HUES6 (cell line): ENCODE data around the gene PPP1R36.
"Not testable (repeated sequence)": the region's sequence is repeated elsewhere in the genome, so short reads cannot be mapped to it uniquely, and the experiment has no call there.

Experiments used
- H3K27ac ChIP-seq: 2 replicates; pipeline ENCODE4 v1.7.0; 2013; ENCODE audit warnings: low read depth, mild to moderate bottlenecking, low read length, inconsistent platforms
- H3K27me3 ChIP-seq: 2 replicates; pipeline ENCODE4 v1.6.1; 2013; ENCODE audit warnings: low read length; ENCODE audit not compliant: control insufficient read depth, insufficient read depth
- H3K36me3 ChIP-seq: 2 replicates; pipeline ENCODE4 v1.6.1; 2013; ENCODE audit warnings: low read length; ENCODE audit not compliant: control insufficient read depth, insufficient read depth
- H3K4me1 ChIP-seq: 2 replicates; pipeline ENCODE4 v1.6.1; 2013; ENCODE audit warnings: low read length; ENCODE audit not compliant: control insufficient read depth, insufficient read depth
- H3K4me3 ChIP-seq: 2 replicates; pipeline ENCODE4 v1.5.1; 2013; ENCODE audit warnings: low read depth, low read length
- H3K9ac ChIP-seq: one replicate; pipeline ENCODE4 v1.6.1; 2013; ENCODE audit warnings: mild to moderate bottlenecking, low read length
- H3K9me3 ChIP-seq: 2 replicates; pipeline ENCODE4 v1.6.1; 2013; ENCODE audit warnings: low read depth, low read length; ENCODE audit not compliant: control insufficient read depth, insufficient read depth

Gene PPP1R36

GRCh38 chr14:64549016-64549415, 745 bp upstream of the PPP1R36 start:
- Histone ChIP-seq H3K9ac (no peak overlapping the region), H3K4me1 (peaks cover 20% of the 10 kb centered on the region), H3K27me3 (peaks cover 31% of the 10 kb centered on the region), H3K36me3 (no peaks in the 10 kb centered on the region), H3K27ac (no peak overlapping the region), H3K9me3 (no peaks in the 10 kb centered on the region), H3K4me3 (peak overlapping the region; percentile 75)

DNA sequence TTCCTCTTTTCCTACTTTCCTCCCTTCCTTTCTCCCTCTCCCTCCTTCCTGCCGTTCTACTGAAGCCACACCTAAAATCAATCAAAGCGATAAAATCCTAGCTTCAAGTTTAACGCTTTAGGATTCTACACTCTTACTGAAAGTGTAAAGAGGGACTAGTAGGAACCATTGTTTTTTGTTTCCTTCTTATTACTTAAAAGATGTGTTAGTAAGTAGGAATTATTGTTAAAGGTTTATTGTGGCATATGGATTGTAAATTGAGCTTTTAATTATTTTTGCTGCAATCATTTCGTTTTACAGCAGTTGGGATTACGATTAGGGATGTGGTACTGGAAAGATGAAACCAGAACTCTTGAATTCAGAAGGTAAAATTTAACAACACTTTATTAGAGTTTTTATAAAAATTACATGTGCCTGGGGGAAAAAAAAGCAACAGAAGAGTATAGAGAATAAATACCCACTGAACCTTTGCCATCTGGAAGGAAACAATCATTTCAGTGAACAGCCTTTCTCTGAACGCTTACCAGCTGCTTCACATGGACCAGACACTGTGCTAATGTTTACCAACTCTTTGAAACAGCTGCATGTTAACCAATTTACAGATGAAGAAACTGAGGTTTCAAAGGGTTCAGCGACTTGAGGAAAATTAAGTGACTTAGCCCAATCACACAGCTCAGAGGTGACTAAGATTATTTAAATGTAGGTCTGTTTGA, 1.0 kb downstream of the PPP1R36 start:
- H3K9me3 ChIP-seq, result no peaks in the 10 kb centered on the region
- no peaks in the 10 kb centered on the region for H3K36me3 ChIP-seq
- H3K27me3 ChIP-seq, result peaks cover 31% of the 10 kb centered on the region
- no peak overlapping the region for H3K27ac ChIP-seq
- peaks cover 16% of the 10 kb centered on the region for H3K4me1 ChIP-seq
- no peak overlapping the region for H3K9ac ChIP-seq
- peak overlapping the region; percentile 75 for H3K4me3 ChIP-seq

GRCh38 chr14:64554556-64554955, 4.8 kb downstream of the PPP1R36 start:
- H3K27ac ChIP-seq, result no peak overlapping the region
- no peak overlapping the region for H3K9ac ChIP-seq
- no peaks in the 10 kb centered on the region for H3K9me3 ChIP-seq
- peaks cover 21% of the 10 kb centered on the region for H3K27me3 ChIP-seq
- H3K4me1 ChIP-seq, result peaks cover 8% of the 10 kb centered on the region
- H3K4me3 ChIP-seq, result no peak overlapping the region
- no peaks in the 10 kb centered on the region for H3K36me3 ChIP-seq

- Histone ChIP-seq H3K4me1 (no peaks in the 10 kb centered on the region; the same call in 1 of the 2 replicates), H3K9ac (no peak overlapping the region), H3K4me3 (no peak overlapping the region), H3K36me3 (no peaks in the 10 kb centered on the region), H3K27ac (no peak overlapping the region), H3K27me3 (peaks cover 3% of the 10 kb centered on the region; the same call in 1 of the 2 replicates), H3K9me3 (no peaks in the 10 kb centered on the region)
These were observed 6.8 kb downstream of the PPP1R36 start for GRCh38 chr14:64556526-64556925.

- H3K9ac ChIP-seq, H3K27ac ChIP-seq: not testable (repeated sequence)
These were observed 8.5 kb downstream of the PPP1R36 start for GRCh38 chr14:64558216-64558615.

GRCh38 chr14:64561631-64562030, 11.9 kb downstream of the PPP1R36 start:
- Histone ChIP-seq H3K4me3 (no peak overlapping the region), H3K27me3 (no peaks in the 10 kb centered on the region), H3K27ac (no peak overlapping the region), H3K9ac (no peak overlapping the region), H3K4me1 (peaks cover 3% of the 10 kb centered on the region; the same call in 1 of the 2 replicates), H3K36me3 (no peaks in the 10 kb centered on the region), H3K9me3 (no peaks in the 10 kb centered on the region)

More at GRCh38 chr14:64558216-64558615, 8.5 kb downstream of the PPP1R36 start:
- not testable (repeated sequence) for H3K4me3 ChIP-seq, H3K27me3 ChIP-seq, H3K9me3 ChIP-seq, H3K36me3 ChIP-seq, H3K4me1 ChIP-seq

DNA sequence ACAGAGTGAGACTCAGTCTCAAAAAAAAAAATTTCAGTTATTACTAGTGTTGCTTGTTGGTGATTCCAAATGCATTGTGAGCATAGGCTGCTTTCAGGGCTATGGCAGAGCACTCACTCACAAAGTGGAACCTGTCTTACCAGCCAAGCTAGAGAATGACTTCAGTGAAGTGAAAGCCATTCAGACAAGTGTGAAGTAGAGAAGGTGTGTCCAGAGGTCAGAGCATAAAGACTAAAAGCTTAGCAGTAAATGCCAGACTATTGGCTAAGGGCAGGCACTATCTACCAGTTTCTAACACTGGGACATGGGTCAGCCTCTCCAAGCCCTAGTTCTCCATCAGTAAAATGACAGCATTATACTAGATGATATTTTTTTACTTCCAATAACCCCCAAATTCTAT, 12.7 kb downstream of the PPP1R36 start:
- Histone ChIP-seq H3K9ac (no peak overlapping the region), H3K27ac (no peak overlapping the region), H3K4me1 (peaks cover 6% of the 10 kb centered on the region; the same call in 1 of the 2 replicates), H3K27me3 (no peaks in the 10 kb centered on the region), H3K36me3 (no peaks in the 10 kb centered on the region), H3K4me3 (no peak overlapping the region), H3K9me3 (no peaks in the 10 kb centered on the region)

DNA sequence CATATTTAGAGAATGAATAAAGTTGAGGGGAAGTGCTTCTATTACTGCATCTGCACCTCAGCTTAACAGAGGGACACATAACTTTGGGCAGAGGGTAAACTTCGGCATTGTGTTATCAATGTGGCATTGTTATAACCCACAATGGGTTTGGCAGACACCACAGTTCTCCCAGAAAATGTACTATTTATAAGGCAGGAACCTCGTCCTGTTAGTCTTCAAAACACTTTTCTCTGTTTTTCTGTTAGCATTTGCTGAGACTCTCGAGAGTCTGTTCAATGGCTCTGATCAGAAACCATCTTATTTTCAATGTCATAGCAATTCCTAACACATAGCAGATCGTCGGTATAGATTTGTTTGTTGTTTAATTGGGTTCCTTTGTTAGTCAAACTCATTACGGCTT, 13.9 kb downstream of the PPP1R36 start:
- Histone ChIP-seq H3K9me3 (no peaks in the 10 kb centered on the region), H3K27ac (no peak overlapping the region), H3K4me3 (no peak overlapping the region), H3K9ac (no peak overlapping the region), H3K27me3 (no peaks in the 10 kb centered on the region), H3K36me3 (no peaks in the 10 kb centered on the region), H3K4me1 (peaks cover 6% of the 10 kb centered on the region; the same call in 1 of the 2 replicates)

DNA sequence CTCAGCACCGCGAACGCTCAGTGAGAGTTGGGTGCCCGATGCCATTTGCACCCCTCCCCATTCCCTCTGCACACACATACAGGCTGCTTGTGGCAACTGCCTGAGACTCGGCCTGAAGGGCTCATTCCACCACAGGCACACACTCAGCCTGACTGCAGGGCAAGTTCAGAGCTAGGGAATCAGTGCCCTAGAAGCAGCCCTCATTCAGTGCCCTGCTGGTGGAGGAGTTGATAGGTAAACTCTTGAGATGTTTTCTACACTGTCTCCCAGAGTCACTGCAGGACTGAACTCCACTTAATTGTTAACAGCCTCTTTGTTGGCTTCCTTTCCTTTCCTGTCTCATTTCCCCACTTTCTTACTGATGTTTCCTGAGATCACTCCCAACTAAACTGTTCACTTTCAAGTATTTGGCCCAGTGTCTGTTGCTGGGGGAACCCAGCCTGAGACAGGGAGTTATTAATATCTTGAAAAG, 16.9 kb downstream of the PPP1R36 start:
- no peaks in the 10 kb centered on the region for H3K9me3 ChIP-seq
- H3K27ac ChIP-seq, result no peak overlapping the region
- no peaks in the 10 kb centered on the region for H3K27me3 ChIP-seq
- no peak overlapping the region for H3K4me3 ChIP-seq
- H3K4me1 ChIP-seq, result peaks cover 6% of the 10 kb centered on the region; the same call in 1 of the 2 replicates
- no peaks in the 10 kb centered on the region for H3K36me3 ChIP-seq
- H3K9ac ChIP-seq, result no peak overlapping the region

DNA sequence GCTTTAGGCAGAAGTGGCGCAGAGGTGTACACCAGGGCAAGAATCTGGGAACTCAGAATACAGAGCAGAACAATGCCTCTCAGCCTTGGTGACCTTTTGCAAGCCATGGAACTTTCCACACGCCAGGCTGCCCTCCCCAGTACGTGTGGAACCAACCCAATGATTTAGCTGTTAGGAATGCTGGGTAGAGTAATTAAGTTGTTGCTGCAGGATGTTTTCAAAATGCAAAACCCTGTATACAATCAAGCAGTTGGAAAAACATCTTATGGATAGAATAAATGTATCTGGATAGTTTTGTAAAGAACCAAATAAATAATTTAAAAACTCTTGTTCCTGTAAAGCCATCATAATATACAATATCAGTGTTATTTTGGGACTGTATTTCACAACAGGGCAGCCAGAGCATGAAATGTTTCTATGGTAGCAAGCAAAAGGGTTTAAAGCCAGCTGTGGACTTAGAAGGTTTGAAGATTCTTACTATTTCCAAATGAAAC, 19.4 kb downstream of the PPP1R36 start:
- Histone ChIP-seq H3K36me3 (no peaks in the 10 kb centered on the region), H3K4me3 (no peak overlapping the region), H3K27ac (no peak overlapping the region), H3K27me3 (no peaks in the 10 kb centered on the region), H3K4me1 (peaks cover 16% of the 10 kb centered on the region), H3K9ac (no peak overlapping the region), H3K9me3 (no peaks in the 10 kb centered on the region)

GRCh38 chr14:64569646-64570045, 19.9 kb downstream of the PPP1R36 start:
- not testable (repeated sequence) for H3K36me3 ChIP-seq, H3K27ac ChIP-seq, H3K27me3 ChIP-seq, H3K4me3 ChIP-seq, H3K9ac ChIP-seq, H3K9me3 ChIP-seq
- peaks cover 16% of the 10 kb centered on the region for H3K4me1 ChIP-seq
